GM10266 (cell line): ENCODE measurements around the gene BCL11A.
A peak's percentile ranks its signal among the peaks of the same experiment; 100 is the strongest.

Experiments
- DNase-seq: peaks from one replicate; pipeline ENCODE4 v3.0.0; 2012; ENCODE audit errors: extremely low spot score
- CTCF ChIP-seq: IDR thresholded peaks from 2 replicates; pipeline ENCODE4 v1.5.1; 2012; ENCODE audit warnings: mild to moderate bottlenecking, low read depth; ENCODE audit not compliant: control insufficient read depth, insufficient read depth; ENCODE audit errors: missing control alignments

Gene BCL11A

GRCh38 chr2:60493804-60494387, 59.6 kb downstream of the BCL11A start:
- TF ChIP-seq CTCF, result no peak
- DNase-seq, result no peak

- DNase-seq, result no peak
- TF ChIP-seq CTCF, result no peak
These were observed 60.9 kb downstream of the BCL11A start for GRCh38 chr2:60492548-60492947.

- no peak for TF ChIP-seq CTCF
- DNase-seq, result no peak
These were observed 62.6 kb downstream of the BCL11A start for GRCh38 chr2:60490848-60491247.

GRCh38 chr2:60490441-60490840, 63.0 kb downstream of the BCL11A start:
- TF ChIP-seq CTCF, result no peak
- no peak for DNase-seq

- TF ChIP-seq CTCF, result no peak
- no peak for DNase-seq
These were observed 64.2 kb downstream of the BCL11A start for GRCh38 chr2:60489289-60489688.

- peak; percentile 24 for DNase-seq
These were observed 65.2 kb downstream of the BCL11A start for GRCh38 chr2:60488291-60488690.

More at GRCh38 chr2:60488291-60488690, 65.2 kb downstream of the BCL11A start:
- TF ChIP-seq CTCF, result no peak
